ENCODE measurements around the gene NEK10. TPM values are rescaled to one million over a fixed set of nuclear protein-coding genes. Genes with fewer than 3 reads are reported as not detected.

The NEK10 gene
- total and polyA plus RNA-seq, 9 of the 15 experiments (the other 6 are each of a cell fraction or from before 2014, with no cell fraction given): 0.07 TPM; not detected in 8

DNA sequence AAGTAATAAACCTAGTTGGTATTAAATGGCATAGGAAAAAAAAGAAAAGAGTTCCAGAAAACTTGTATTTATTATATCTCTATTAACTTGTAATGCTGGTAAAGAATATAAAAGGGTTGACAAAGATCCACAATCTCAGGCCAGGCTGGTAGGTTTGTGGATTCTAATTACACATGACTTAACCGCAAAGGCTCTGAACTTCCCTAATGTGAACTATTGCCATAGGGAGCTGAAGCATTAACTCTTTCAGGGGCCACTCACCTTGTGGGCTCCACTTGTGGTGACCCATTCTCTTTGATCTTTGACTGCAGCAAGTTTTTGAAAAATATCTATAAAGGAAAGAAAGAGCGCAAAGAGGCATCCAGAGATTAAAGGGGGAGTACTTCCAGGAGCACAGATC lies 58.5 kb downstream of the NEK10 start (continued):
- TF ChIP-seq, protein P1, sequence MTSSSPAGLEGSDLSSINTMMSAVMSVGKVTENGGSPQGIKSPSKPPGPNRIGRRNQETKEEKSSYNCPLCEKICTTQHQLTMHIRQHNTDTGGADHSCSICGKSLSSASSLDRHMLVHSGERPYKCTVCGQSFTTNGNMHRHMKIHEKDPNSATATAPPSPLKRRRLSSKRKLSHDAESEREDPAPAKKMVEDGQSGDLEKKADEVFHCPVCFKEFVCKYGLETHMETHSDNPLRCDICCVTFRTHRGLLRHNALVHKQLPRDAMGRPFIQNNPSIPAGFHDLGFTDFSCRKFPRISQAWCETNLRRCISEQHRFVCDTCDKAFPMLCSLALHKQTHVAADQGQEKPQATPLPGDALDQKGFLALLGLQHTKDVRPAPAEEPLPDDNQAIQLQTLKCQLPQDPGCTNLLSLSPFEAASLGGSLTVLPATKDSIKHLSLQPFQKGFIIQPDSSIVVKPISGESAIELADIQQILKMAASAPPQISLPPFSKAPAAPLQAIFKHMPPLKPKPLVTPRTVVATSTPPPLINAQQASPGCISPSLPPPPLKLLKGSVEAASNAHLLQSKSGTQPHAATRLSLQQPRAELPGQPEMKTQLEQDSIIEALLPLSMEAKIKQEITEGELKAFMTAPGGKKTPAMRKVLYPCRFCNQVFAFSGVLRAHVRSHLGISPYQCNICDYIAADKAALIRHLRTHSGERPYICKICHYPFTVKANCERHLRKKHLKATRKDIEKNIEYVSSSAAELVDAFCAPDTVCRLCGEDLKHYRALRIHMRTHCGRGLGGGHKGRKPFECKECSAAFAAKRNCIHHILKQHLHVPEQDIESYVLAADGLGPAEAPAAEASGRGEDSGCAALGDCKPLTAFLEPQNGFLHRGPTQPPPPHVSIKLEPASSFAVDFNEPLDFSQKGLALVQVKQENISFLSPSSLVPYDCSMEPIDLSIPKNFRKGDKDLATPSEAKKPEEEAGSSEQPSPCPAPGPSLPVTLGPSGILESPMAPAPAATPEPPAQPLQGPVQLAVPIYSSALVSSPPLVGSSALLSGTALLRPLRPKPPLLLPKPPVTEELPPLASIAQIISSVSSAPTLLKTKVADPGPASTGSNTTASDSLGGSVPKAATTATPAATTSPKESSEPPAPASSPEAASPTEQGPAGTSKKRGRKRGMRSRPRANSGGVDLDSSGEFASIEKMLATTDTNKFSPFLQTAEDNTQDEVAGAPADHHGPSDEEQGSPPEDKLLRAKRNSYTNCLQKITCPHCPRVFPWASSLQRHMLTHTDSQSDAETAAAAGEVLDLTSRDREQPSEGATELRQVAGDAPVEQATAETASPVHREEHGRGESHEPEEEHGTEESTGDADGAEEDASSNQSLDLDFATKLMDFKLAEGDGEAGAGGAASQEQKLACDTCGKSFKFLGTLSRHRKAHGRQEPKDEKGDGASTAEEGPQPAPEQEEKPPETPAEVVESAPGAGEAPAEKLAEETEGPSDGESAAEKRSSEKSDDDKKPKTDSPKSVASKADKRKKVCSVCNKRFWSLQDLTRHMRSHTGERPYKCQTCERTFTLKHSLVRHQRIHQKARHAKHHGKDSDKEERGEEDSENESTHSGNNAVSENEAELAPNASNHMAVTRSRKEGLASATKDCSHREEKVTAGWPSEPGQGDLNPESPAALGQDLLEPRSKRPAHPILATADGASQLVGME (CRISPR knock-in tag; IDR thresholded peaks at IDR 0.05): no peak
- TF ChIP-seq, protein P2, sequence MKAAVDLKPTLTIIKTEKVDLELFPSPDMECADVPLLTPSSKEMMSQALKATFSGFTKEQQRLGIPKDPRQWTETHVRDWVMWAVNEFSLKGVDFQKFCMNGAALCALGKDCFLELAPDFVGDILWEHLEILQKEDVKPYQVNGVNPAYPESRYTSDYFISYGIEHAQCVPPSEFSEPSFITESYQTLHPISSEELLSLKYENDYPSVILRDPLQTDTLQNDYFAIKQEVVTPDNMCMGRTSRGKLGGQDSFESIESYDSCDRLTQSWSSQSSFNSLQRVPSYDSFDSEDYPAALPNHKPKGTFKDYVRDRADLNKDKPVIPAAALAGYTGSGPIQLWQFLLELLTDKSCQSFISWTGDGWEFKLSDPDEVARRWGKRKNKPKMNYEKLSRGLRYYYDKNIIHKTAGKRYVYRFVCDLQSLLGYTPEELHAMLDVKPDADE (conservative IDR thresholded peaks at IDR 0.05; ENCODE audit: control insufficient read depth, low read depth, low read length): no peak
- TF ChIP-seq EGR1 (conservative IDR thresholded peaks at IDR 0.05) (no peak), TCF7 (IDR thresholded peaks at IDR 0.05; ENCODE audit: borderline replicate concordance) (no peak), TCFL5 (CRISPR knock-in tag; conservative IDR thresholded peaks at IDR 0.05) (no peak), ZFP30 (CRISPR knock-in tag; IDR thresholded peaks at IDR 0.05; ENCODE audit: borderline replicate concordance) (no peak), SRSF1 (IDR thresholded peaks at IDR 0.05; ENCODE audit: low read depth, low read length) (no peak), PHB2 (IDR thresholded peaks at IDR 0.05; ENCODE audit: low read depth) (no peak)
